Endodermal cell (in vitro differentiated cells): ENCODE data around the gene GGA1. TPM values are rescaled to one million over a fixed set of nuclear protein-coding genes. Genes with fewer than 3 reads are reported as not detected.

Source experiments
- DNase-seq: peaks from one replicate; pipeline ENCODE4 v3.0.0-alpha.2; 2017
- H3K27ac ChIP-seq: 2 replicates; pipeline ENCODE4 v1.5.1; 2013; ENCODE audit warnings: mild to moderate bottlenecking, low read depth, low read length, moderate library complexity
- H3K27me3 ChIP-seq: 2 replicates; pipeline ENCODE4 v1.6.1; 2013; ENCODE audit warnings: mild to moderate bottlenecking, low read length, moderate library complexity; ENCODE audit not compliant: insufficient read depth, control insufficient read depth, poor library complexity, severe bottlenecking
- H3K36me3 ChIP-seq: 2 replicates; pipeline ENCODE4 v1.7.0; 2013; ENCODE audit warnings: mild to moderate bottlenecking, low read length, moderate library complexity; ENCODE audit not compliant: control insufficient read depth, insufficient read depth
- H3K4me1 ChIP-seq: one replicate; pipeline ENCODE4 v1.7.0; 2013; ENCODE audit warnings: low read length; ENCODE audit not compliant: control insufficient read depth, insufficient read depth
- H3K4me3 ChIP-seq: 2 replicates; pipeline ENCODE4 v1.5.1; 2013; ENCODE audit warnings: mild to moderate bottlenecking, low read length, moderate library complexity
- H3K9ac ChIP-seq: 2 replicates; pipeline ENCODE4 v1.6.1; 2013; ENCODE audit warnings: mild to moderate bottlenecking, low read length, moderate library complexity; ENCODE audit not compliant: poor library complexity, severe bottlenecking; ENCODE audit errors: extremely low read depth
- H3K9me3 ChIP-seq: 2 replicates; pipeline ENCODE4 v1.6.1; 2013; ENCODE audit warnings: mild to moderate bottlenecking, low read length, moderate library complexity; ENCODE audit not compliant: control insufficient read depth
- H3K27ac Mint-ChIP-seq: 2 replicates; pipeline ENCODE4 v1.8.0; 2020; ENCODE audit warnings: mixed read lengths
- H3K27me3 Mint-ChIP-seq: 2 replicates; pipeline ENCODE4 v1.8.0; 2021; ENCODE audit warnings: mild to moderate bottlenecking, mixed read lengths; ENCODE audit not compliant: insufficient read depth
- H3K36me3 Mint-ChIP-seq: 2 replicates; pipeline ENCODE4 v1.8.0; 2020; ENCODE audit warnings: low read depth, mixed read lengths
- H3K4me1 Mint-ChIP-seq: 2 replicates; pipeline ENCODE4 v1.8.0; 2020; ENCODE audit warnings: mixed read lengths
- H3K4me3 Mint-ChIP-seq: 2 replicates; pipeline ENCODE4 v1.8.0; 2020; ENCODE audit warnings: mild to moderate bottlenecking, moderate library complexity, mixed read lengths
- H3K9me3 Mint-ChIP-seq: 2 replicates; pipeline ENCODE4 v1.8.0; 2020; ENCODE audit warnings: mild to moderate bottlenecking, mixed read lengths
- WGBS, 2 experiments: methylation state at CpG; one replicate each; pipeline versions ENCODE4 v1.1.5 to v1.1.7; 2013; ENCODE audit warnings: missing lambda C conversion rate in 2 of 2, mixed read lengths in 1 of 2; ENCODE audit not compliant: insufficient coverage in 1 of 2, insufficient read length in 1 of 2; 5-methylcytosine and 5-hydroxymethylcytosine counted together
- total RNA-seq, 2 donors: library from RNA; stranded (reverse); fragmentation: NEBNext Ultra II Directional in 1 of 2; extraction: Animal tissue kit (Norgen Biotek cat#: 25700) in 1 of 2; gene quantifications; 2 replicates in 1 of 2; 3 replicates in 1 of 2; pipeline ENCODE4 v1.2.1, GENCODE V29; 2021
- TF ChIP-seq, protein P1 (sequence below): fragments of 200-600 bp; sonication (generic); conservative IDR thresholded peaks from 2 replicates; pipeline ENCODE4 v1.5.0; 2021; ENCODE audit warnings: antibody characterized with exemption, mild to moderate bottlenecking

Gene GGA1
- total RNA-seq, 2 donors from 2014 or later, result 87.5 TPM

DNA sequence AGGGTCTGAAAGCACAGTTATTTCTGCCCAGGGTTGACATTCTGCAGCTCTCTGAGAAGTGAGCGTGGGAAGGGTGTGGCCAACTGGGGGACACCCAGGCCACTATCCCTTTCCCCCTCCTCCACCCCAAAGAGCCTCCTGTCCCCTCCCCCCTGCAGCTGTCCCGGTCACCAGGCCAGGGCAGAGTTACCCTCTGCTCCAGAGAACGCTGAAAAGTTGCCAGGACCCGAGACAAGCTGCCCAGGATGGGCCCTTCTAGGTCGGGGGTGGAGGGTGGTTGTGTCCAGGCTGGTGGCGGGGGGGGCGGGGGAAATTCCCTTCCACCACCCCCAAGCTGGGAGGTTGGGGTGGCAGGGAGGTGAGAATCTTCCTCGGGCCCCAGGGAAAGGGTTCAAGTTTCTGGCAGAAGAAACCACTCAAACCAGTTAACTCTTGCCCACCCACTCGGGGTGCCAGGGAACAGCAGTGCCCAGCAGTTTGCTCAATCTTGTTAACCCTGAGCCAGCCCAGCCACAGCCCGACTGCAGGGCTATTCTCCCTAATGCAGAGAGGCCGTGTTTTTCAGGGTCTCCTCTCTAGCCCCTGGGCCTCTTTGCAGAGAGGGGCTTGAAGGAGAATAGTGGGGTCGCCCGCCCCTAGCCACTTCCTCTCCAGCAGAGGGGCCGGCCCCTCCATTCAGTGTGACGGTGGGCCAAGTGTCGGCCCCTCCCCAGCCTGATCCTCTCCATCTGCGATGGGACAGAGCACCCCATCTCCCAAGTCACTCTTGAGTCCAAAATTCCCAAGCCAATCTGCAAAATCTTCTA is 67.5 kb downstream of the GGA1 start:
- H3K9ac ChIP-seq, result peak overlapping the region; percentile 24
- no peaks in the 10 kb centered on the region for H3K36me3 Mint-ChIP-seq

DNA sequence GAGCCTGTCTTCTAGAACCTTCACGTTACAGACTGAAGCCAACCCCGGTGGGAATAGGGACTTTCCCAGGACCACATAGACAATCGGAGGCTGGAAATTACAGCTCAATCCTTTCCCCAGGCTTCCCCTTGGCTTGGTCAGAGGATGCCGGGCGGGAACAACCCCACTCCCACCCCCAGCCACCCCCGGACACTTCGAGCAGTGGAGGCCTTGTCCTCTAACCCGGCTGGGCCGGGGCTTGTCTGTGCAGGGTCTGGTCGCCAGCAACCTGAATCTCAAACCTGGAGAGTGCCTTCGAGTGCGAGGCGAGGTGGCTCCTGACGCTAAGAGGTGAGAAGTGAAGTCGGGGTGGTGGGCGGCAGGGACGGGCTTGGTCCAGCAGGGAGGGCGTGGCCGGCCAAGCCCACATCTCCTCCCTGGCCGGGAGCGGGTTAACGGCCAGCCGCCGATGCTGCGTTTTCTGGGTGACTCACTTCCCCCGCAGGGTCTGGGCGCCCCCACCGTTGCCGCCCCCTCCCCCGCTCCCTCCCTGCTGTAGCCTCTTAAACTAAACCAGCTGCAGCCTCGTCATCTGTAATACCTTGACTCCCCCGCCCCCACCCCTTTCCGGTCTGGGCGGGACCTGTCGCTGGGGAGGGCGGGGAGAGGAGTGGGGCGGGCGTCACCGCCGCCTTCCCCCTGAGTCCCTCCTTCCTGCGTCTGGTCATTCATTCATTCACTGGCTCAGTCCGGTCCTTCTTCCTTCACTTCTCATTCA is 68.3 kb downstream of the GGA1 start:
- H3K9me3 Mint-ChIP-seq, result no peaks in the 10 kb centered on the region
- Histone ChIP-seq H3K9me3 (no peaks in the 10 kb centered on the region), H3K9ac (peak overlapping the region; percentile 24), H3K4me3 (peak overlapping the region; percentile 73), H3K27me3 (no peaks in the 10 kb centered on the region), H3K4me1 (peaks cover 4% of the 10 kb centered on the region), H3K36me3 (no peaks in the 10 kb centered on the region), H3K27ac (peak overlapping the region; percentile 51)
- H3K36me3 Mint-ChIP-seq, result no peaks in the 10 kb centered on the region
- peak overlapping the region; percentile 61 for H3K27ac Mint-ChIP-seq
- peak; percentile 97 for DNase-seq
- peak overlapping the region; percentile 51 for H3K4me3 Mint-ChIP-seq
- 5 to 13% methylated on average over 8 to 42 of the region's 42 CpGs for WGBS, 2 experiments
- TF ChIP-seq, protein P1, sequence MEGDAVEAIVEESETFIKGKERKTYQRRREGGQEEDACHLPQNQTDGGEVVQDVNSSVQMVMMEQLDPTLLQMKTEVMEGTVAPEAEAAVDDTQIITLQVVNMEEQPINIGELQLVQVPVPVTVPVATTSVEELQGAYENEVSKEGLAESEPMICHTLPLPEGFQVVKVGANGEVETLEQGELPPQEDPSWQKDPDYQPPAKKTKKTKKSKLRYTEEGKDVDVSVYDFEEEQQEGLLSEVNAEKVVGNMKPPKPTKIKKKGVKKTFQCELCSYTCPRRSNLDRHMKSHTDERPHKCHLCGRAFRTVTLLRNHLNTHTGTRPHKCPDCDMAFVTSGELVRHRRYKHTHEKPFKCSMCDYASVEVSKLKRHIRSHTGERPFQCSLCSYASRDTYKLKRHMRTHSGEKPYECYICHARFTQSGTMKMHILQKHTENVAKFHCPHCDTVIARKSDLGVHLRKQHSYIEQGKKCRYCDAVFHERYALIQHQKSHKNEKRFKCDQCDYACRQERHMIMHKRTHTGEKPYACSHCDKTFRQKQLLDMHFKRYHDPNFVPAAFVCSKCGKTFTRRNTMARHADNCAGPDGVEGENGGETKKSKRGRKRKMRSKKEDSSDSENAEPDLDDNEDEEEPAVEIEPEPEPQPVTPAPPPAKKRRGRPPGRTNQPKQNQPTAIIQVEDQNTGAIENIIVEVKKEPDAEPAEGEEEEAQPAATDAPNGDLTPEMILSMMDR, result no peak
- H3K4me1 Mint-ChIP-seq, result peaks cover 5% of the 10 kb centered on the region
- H3K27me3 Mint-ChIP-seq, result no peaks in the 10 kb centered on the region

More for the DNA sequence above, 67.5 kb downstream of the GGA1 start:
- Histone ChIP-seq H3K36me3 (no peaks in the 10 kb centered on the region), H3K27me3 (no peaks in the 10 kb centered on the region), H3K4me1 (peaks cover 4% of the 10 kb centered on the region), H3K4me3 (peak overlapping the region; percentile 73), H3K27ac (no peak overlapping the region), H3K9me3 (no peaks in the 10 kb centered on the region)
- Mint-ChIP-seq H3K4me3 (peak overlapping the region; percentile 51), H3K27ac (peak overlapping the region; percentile 61), H3K27me3 (no peaks in the 10 kb centered on the region), H3K9me3 (no peaks in the 10 kb centered on the region), H3K4me1 (peaks cover 5% of the 10 kb centered on the region)
- DNase-seq, result no peak
- WGBS, 2 experiments, result 30 to 57% methylated on average over 5 to 12 of the region's 17 CpGs
- TF ChIP-seq, protein P1, result no peak

GRCh38 chr22:37677493-37677974 is 68.9 kb downstream of the GGA1 start:
- Histone ChIP-seq H3K9ac (no peak overlapping the region), H3K27me3 (no peaks in the 10 kb centered on the region), H3K36me3 (no peaks in the 10 kb centered on the region), H3K9me3 (no peaks in the 10 kb centered on the region), H3K4me3 (peak overlapping the region; percentile 73), H3K27ac (no peak overlapping the region), H3K4me1 (peaks cover 4% of the 10 kb centered on the region)
- TF ChIP-seq, protein P1, result no peak
- H3K4me3 Mint-ChIP-seq, result peak overlapping the region; percentile 51
- H3K4me1 Mint-ChIP-seq, result peaks cover 5% of the 10 kb centered on the region
- no peaks in the 10 kb centered on the region for H3K27me3 Mint-ChIP-seq
- no peaks in the 10 kb centered on the region for H3K36me3 Mint-ChIP-seq
- H3K9me3 Mint-ChIP-seq, result no peaks in the 10 kb centered on the region
- no peak for DNase-seq
- no peak overlapping the region for H3K27ac Mint-ChIP-seq
- WGBS, 2 experiments, result 78 to 91% methylated on average over 10 to 12 of the region's 15 CpGs
